ENCODE data around the gene TJP3. TPM values are rescaled to one million over a fixed set of nuclear protein-coding genes. Genes with fewer than 3 reads are reported as not detected.

TJP3 gene
- total and polyA plus RNA-seq, 3 experiments from 2014 or later: 1.5 to 16.2 (median 1.7) TPM

DNA sequence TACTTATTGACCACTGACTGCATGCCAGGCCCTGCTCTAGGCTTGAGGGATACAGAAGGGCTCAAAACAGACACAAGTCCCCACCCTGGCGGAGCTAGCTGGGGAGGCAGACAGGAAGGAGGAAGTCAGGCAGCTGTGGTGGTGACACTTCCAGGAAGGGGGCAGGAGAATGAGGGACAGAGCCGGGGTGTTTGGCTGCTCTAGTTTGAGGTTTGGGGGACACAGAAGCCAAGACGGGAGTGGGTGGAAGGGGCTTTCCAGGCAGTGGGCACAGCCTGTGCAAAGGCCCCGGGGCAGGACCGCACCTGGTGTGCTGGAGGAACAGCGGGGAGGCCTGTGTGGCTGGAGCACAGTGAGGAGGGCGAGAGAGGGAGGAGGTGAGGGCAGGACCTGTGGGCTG is 58.3 kb downstream of the TJP3 start:
- no peak for DNase-seq
- CTCF ChIA-PET: interaction anchor here (1.5 kb wide), 2 partner anchors 51 to 56 kb away, joined by 4 to 5 read pairs; no protein-coding TSS in a partner anchor
- no peak overlapping the region for H3K4me3 ChIP-seq (ENCODE audit: low read length)
- H3K27me3 Mint-ChIP-seq: peaks cover 0 to 7% of the 10 kb centered on the region in 2 donors
- peaks cover 25 to 32% (median 28%) of the 10 kb centered on the region in 3 donors for H3K4me1 Mint-ChIP-seq
- H3K9me3 ChIP-seq (ENCODE audit: low read length): no peaks in the 10 kb centered on the region
- peak overlapping the region in 5 of 8 donors; percentile 35 to 93 (median 72) for H3K27ac Mint-ChIP-seq
- no peaks in the 10 kb centered on the region for H3K27me3 ChIP-seq (ENCODE audit: insufficient read depth, low read length, poor library complexity, severe bottlenecking)
- H3K9me3 Mint-ChIP-seq: peaks cover 0 to 4% (median 0%) of the 10 kb centered on the region in 5 donors
- peaks cover 19% of the 10 kb centered on the region for H3K4me1 ChIP-seq (ENCODE audit: insufficient read depth, low read length)
- H3K4me3 Mint-ChIP-seq: peak overlapping the region in 1 of 7 donors; percentile 39
- H3K36me3 Mint-ChIP-seq: peaks cover 0 to 46% (median 8%) of the 10 kb centered on the region in 3 donors
- H3K27ac ChIP-seq (ENCODE audit: low read depth, low read length): no peak overlapping the region
- H3K36me3 ChIP-seq (ENCODE audit: insufficient read depth, low read length): peaks cover 5% of the 10 kb centered on the region
- POLR2A ChIA-PET: no interaction called here

DNA sequence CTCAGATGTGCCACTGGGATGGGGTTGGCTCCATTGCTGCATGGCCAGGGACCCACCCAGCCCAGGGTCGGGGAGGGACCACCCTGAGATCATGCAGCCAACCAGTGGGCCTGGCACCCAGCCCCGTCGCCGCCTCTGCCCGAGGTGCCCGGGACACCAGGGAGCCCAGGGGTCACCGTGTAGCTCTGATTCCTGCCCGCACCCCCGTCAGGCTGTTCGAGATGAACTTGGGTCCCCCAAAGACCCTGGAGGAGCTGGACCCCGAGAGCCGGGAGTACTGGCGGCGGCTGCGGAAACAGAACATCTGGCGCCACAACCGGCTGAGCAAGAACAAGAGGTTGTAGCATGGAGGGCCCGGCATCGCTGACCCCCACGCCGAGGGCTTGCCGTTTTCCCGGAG is 58.9 kb downstream of the TJP3 start:
- H3K4me3 Mint-ChIP-seq: no peak overlapping the region
- no peaks in the 10 kb centered on the region for H3K9me3 ChIP-seq (ENCODE audit: low read length)
- DNase-seq: no peak
- ChIA-PET POLR2A (no interaction called here), CTCF (interaction anchor here (1.2 to 1.5 kb wide), 3 partner anchors 31 to 55 kb away, joined by 3 to 5 read pairs (median 4); no protein-coding TSS in a partner anchor)
- H3K36me3 Mint-ChIP-seq: peaks cover 0 to 46% (median 8%) of the 10 kb centered on the region in 3 donors
- peaks cover 5% of the 10 kb centered on the region for H3K36me3 ChIP-seq (ENCODE audit: insufficient read depth, low read length)
- H3K4me1 ChIP-seq (ENCODE audit: insufficient read depth, low read length): peaks cover 14% of the 10 kb centered on the region
- peaks cover 19 to 27% (median 23%) of the 10 kb centered on the region in 3 donors for H3K4me1 Mint-ChIP-seq
- H3K4me3 ChIP-seq (ENCODE audit: low read length): no peak overlapping the region
- no peak overlapping the region for H3K27ac ChIP-seq (ENCODE audit: low read depth, low read length)
- peaks cover 0 to 4% (median 0%) of the 10 kb centered on the region in 5 donors for H3K9me3 Mint-ChIP-seq
- peak overlapping the region in 1 of 8 donors; percentile 93 for H3K27ac Mint-ChIP-seq
- H3K27me3 ChIP-seq (ENCODE audit: insufficient read depth, low read length, poor library complexity, severe bottlenecking): no peaks in the 10 kb centered on the region
- peaks cover 0 to 7% of the 10 kb centered on the region in 2 donors for H3K27me3 Mint-ChIP-seq

DNA sequence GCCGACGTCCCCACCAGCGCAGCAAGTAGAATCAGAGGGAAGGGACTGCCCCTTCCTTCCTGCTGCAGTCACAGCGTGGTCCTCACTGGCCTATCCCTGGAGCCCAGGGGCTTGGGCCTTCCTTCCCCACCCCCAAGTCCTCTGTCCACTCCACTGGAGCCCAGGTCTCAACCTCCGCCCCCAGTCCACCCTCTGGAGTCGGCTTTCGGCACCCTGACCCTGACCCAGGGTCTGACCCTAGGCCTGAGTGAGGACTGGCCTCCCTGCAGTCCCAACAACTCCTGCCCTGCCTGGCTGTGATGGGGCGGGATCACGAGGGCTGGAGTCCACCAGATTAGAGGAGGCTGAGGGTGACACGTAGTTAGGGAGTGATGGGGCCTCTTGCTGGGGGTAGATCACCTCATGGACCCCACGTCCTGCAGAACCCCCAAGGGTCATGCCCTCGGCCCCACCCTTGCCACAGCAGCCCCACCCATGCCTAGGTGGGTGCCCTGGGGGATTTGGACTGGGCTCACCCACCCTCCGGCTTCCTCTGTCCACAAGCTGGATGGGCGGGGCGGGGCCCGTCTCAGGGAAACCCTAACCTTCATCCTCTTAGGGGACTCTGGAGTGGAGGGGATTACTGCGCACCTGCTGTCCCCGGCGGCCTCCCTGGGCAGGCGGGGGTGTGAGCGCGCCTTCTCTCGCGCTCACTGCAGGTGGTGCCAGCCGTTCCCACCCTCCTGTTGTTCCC is 60.0 kb downstream of the TJP3 start:
- no peak overlapping the region for H3K27ac Mint-ChIP-seq
- no peak for DNase-seq
- no peak overlapping the region for H3K27ac ChIP-seq (ENCODE audit: low read depth, low read length)
- H3K9me3 Mint-ChIP-seq: no peaks in the 10 kb centered on the region
- H3K4me3 Mint-ChIP-seq: no peak overlapping the region
- H3K9me3 ChIP-seq (ENCODE audit: low read length): no peaks in the 10 kb centered on the region
- peaks cover 5% of the 10 kb centered on the region for H3K36me3 ChIP-seq (ENCODE audit: insufficient read depth, low read length)
- H3K27me3 Mint-ChIP-seq: no peaks in the 10 kb centered on the region
- POLR2A ChIA-PET: no interaction called here
- peaks cover 0 to 39% (median 5%) of the 10 kb centered on the region in 3 donors for H3K36me3 Mint-ChIP-seq
- peaks cover 11% of the 10 kb centered on the region for H3K4me1 ChIP-seq (ENCODE audit: insufficient read depth, low read length)
- CTCF ChIA-PET: interaction anchor here (1.2 to 1.5 kb wide), 3 partner anchors 30 to 54 kb away, joined by 3 to 5 read pairs (median 3); no protein-coding TSS in a partner anchor
- H3K27me3 ChIP-seq (ENCODE audit: insufficient read depth, low read length, poor library complexity, severe bottlenecking): no peaks in the 10 kb centered on the region
- no peak overlapping the region for H3K4me3 ChIP-seq (ENCODE audit: low read length)
- peaks cover 8 to 15% (median 13%) of the 10 kb centered on the region in 3 donors for H3K4me1 Mint-ChIP-seq

DNA sequence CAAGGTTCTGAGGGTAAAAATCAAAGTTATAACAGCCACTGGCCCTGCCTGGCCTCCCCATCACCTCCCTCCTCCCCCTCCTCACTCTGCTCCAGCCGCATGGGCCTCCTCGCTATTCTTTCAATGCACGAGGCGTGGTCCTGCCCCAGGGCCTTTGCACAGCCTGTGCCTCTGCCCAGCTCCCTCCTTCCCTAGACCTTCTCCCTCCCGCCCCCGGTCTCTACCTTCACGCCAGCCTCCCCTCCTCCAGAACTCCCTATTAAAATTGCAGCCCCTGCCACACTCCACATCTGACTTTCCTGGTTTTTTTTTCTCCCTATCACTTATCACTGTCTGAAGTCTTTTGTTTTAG is 60.5 kb downstream of the TJP3 start:
- H3K9me3 ChIP-seq (ENCODE audit: low read length): no peaks in the 10 kb centered on the region
- no peak overlapping the region for H3K4me3 Mint-ChIP-seq
- peaks cover 0 to 39% (median 5%) of the 10 kb centered on the region in 3 donors for H3K36me3 Mint-ChIP-seq
- no peak overlapping the region for H3K4me3 ChIP-seq (ENCODE audit: low read length)
- ChIA-PET CTCF (interaction anchor here (1.3 kb wide), 1 partner anchor 54 kb away, joined by 3 read pairs; no protein-coding TSS in a partner anchor), POLR2A (no interaction called here)
- peaks cover 5% of the 10 kb centered on the region for H3K36me3 ChIP-seq (ENCODE audit: insufficient read depth, low read length)
- DNase-seq: no peak
- H3K27ac Mint-ChIP-seq: peak overlapping the region in 3 of 8 donors; percentile 21 to 87 (median 46)
- H3K27ac ChIP-seq (ENCODE audit: low read depth, low read length): no peak overlapping the region
- no peaks in the 10 kb centered on the region for H3K27me3 Mint-ChIP-seq
- H3K4me1 Mint-ChIP-seq: peaks cover 6 to 12% (median 10%) of the 10 kb centered on the region in 3 donors
- no peaks in the 10 kb centered on the region for H3K9me3 Mint-ChIP-seq
- H3K4me1 ChIP-seq (ENCODE audit: insufficient read depth, low read length): peaks cover 7% of the 10 kb centered on the region
- no peaks in the 10 kb centered on the region for H3K27me3 ChIP-seq (ENCODE audit: insufficient read depth, low read length, poor library complexity, severe bottlenecking)

- no peaks in the 10 kb centered on the region for H3K9me3 Mint-ChIP-seq
- H3K27ac ChIP-seq (ENCODE audit: low read depth, low read length): no peak overlapping the region
- H3K27me3 Mint-ChIP-seq: no peaks in the 10 kb centered on the region
- H3K4me3 Mint-ChIP-seq: no peak overlapping the region
- no peaks in the 10 kb centered on the region for H3K27me3 ChIP-seq (ENCODE audit: insufficient read depth, low read length, poor library complexity, severe bottlenecking)
- H3K27ac Mint-ChIP-seq: no peak overlapping the region
- H3K36me3 Mint-ChIP-seq: peaks cover 0 to 39% (median 5%) of the 10 kb centered on the region in 3 donors
- POLR2A ChIA-PET: no interaction called here
- H3K36me3 ChIP-seq (ENCODE audit: insufficient read depth, low read length): peaks cover 5% of the 10 kb centered on the region
- peaks cover 7% of the 10 kb centered on the region for H3K4me1 ChIP-seq (ENCODE audit: insufficient read depth, low read length)
- no peaks in the 10 kb centered on the region for H3K9me3 ChIP-seq (ENCODE audit: low read length)
- CTCF ChIA-PET: no interaction called here
- H3K4me3 ChIP-seq (ENCODE audit: low read length): no peak overlapping the region
- H3K4me1 Mint-ChIP-seq: peaks cover 6 to 12% (median 12%) of the 10 kb centered on the region in 3 donors
- no peak for DNase-seq
These were observed 61.3 kb downstream of the TJP3 start for GRCh38 chr19:3769494-3769893.

DNA sequence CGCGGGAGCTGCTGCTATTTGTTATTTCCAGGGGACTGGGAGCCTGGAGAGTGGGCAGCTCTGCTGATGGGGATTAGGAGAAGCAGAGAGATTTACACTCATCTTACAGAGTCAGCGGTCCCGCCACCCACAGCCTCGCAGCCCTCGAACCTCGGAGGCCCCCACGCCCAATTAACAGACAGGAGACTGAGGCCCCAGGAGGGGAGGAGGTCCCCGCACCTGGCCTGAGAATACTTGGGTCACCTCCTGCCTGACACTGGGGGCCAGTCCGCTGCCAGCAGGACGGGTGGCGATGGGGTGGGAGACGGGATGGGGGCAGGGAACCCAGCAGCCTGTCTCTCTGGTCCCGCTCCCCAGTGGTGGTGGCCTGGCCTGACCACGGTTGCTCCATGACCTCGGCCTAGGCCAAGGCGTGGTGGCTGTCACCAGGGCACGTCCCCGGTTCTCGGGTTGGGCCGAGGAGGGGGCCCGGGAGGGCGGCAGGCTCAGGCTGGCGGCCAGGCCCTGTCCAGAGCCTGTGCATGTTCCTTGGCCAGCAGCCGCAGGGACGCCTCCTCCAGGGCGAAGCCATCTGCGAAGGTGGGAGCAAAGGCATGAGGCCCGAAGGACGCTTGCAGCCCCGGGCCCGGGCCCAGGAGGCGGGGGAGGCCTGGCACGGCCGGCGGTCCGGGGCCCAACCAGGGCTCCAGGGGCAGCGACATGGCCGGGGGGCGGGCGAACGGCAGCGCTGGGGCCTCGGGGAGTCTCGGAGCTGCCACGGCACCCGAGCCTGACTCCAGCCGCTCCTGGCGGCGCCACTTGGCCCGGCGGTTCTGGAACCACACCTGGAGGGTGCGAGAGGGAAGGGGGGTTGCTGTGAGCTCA is 62.2 kb downstream of the TJP3 start:
- H3K27ac ChIP-seq (ENCODE audit: low read depth, low read length): no peak overlapping the region
- no peak overlapping the region for H3K4me3 Mint-ChIP-seq
- no peaks in the 10 kb centered on the region for H3K27me3 Mint-ChIP-seq
- peaks cover 6 to 12% (median 12%) of the 10 kb centered on the region in 3 donors for H3K4me1 Mint-ChIP-seq
- DNase-seq: no peak
- H3K4me1 ChIP-seq (ENCODE audit: insufficient read depth, low read length): peaks cover 7% of the 10 kb centered on the region
- no peak overlapping the region for H3K27ac Mint-ChIP-seq
- ChIA-PET CTCF (interaction anchor here (1.5 kb wide), 1 partner anchor 52 kb away, joined by 3 read pairs; no protein-coding TSS in a partner anchor), POLR2A (no interaction called here)
- no peaks in the 10 kb centered on the region for H3K9me3 ChIP-seq (ENCODE audit: low read length)
- no peaks in the 10 kb centered on the region for H3K9me3 Mint-ChIP-seq
- no peaks in the 10 kb centered on the region for H3K27me3 ChIP-seq (ENCODE audit: insufficient read depth, low read length, poor library complexity, severe bottlenecking)
- peaks cover 0 to 39% (median 5%) of the 10 kb centered on the region in 3 donors for H3K36me3 Mint-ChIP-seq
- H3K4me3 ChIP-seq (ENCODE audit: low read length): no peak overlapping the region
- H3K36me3 ChIP-seq (ENCODE audit: insufficient read depth, low read length): peaks cover under 1% of the 10 kb centered on the region

DNA sequence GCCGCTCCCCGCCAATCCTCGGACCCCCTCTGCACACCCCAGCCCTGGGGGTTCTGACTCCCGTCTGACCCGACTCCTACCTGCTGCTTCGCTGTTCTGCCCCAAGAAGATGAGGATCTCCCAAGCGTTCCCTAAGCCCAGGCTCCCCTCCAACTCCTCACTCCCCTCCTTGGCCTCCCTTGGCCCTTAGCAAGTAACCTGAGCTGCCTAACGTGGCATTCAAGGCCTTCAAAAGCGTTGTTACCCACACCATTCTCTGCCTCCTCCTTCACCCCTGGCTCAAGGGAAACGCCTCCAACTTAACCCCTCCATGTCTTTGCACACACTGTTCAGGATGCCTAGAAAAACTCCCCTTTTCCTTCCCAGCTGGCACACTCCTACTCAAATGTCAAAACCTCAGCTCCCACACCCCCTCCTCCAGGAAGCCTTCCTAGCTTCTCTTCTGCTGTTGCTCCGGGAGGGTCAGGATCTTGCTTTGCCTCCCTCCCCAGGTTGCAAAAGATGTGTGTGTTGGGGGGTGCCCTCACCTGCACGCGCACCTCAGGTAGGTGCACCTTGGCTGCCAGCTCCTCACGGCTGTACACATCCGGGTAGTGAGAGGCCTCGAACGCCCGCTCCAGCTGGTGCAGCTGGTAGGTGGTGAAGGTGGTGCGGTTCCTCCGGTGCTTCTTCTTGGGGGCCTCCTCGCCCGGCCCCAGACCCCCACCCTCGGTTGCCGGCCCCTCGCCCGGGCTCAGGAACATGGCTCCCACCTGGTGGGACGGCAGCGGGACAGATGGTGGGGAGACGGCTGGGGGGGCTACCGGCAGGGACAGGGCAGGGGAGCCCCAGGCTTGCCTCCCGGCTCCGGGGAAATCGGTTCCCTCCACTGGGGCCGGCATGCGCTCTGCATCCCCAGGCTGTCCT is 63.1 kb downstream of the TJP3 start:
- H3K36me3 Mint-ChIP-seq: peaks cover 0 to 36% (median 5%) of the 10 kb centered on the region in 3 donors
- Histone ChIP-seq H3K4me3 (ENCODE audit: low read length) (no peak overlapping the region), H3K4me1 (ENCODE audit: insufficient read depth, low read length) (peaks cover 7% of the 10 kb centered on the region), H3K9me3 (ENCODE audit: low read length) (no peaks in the 10 kb centered on the region), H3K27ac (ENCODE audit: low read depth, low read length) (no peak overlapping the region), H3K36me3 (ENCODE audit: insufficient read depth, low read length) (no peaks in the 10 kb centered on the region), H3K27me3 (ENCODE audit: insufficient read depth, low read length, poor library complexity, severe bottlenecking) (no peaks in the 10 kb centered on the region)
- H3K9me3 Mint-ChIP-seq: no peaks in the 10 kb centered on the region
- no peak overlapping the region for H3K4me3 Mint-ChIP-seq
- peaks cover 5 to 12% (median 11%) of the 10 kb centered on the region in 3 donors for H3K4me1 Mint-ChIP-seq
- POLR2A ChIA-PET: no interaction called here
- no peak for DNase-seq
- H3K27me3 Mint-ChIP-seq: no peaks in the 10 kb centered on the region
- CTCF ChIA-PET: interaction anchor here (1.5 kb wide), 1 partner anchor 51 kb away, joined by 3 read pairs; no protein-coding TSS in a partner anchor
- no peak overlapping the region for H3K27ac Mint-ChIP-seq
